HCT116 (cell line): ENCODE results near the gene MGRN1. TPM values are rescaled to one million over a fixed set of nuclear protein-coding genes. Genes with fewer than 3 reads are reported as not detected.

Experiments
- ATAC-seq: fragments of 200-7000 bp; cut with Tn5 transposase; 2 replicates; pipeline ENCODE4 v1.9.1; 2020; ENCODE audit warnings: mild to moderate bottlenecking, moderate library complexity
- BruUV-seq: library from RNA; stranded (reverse); fragments of 400-500 nt; replicated peaks from 2 replicates; lab custom pipeline; 2021; lab: Mats Ljungman, UMichigan
- CTCF ChIA-PET: fragments of 300-600 bp; sonication (Branson Sonifier 250); formaldehyde crosslinking; loops from one replicate; lab custom pipeline; 2021; ENCODE audit warnings: antibody characterized with exemption; lab: Charles Lee
- POLR2A ChIA-PET: fragments of 300-600, 350-600 bp; sonication (Branson Sonifier 250); formaldehyde crosslinking; loops from one replicate; lab custom pipeline; 2021; ENCODE audit warnings: antibody characterized with exemption; lab: Charles Lee
- RAD21 ChIA-PET, 2 experiments: fragments of 300-600 bp; sonication (Branson Sonifier 250); formaldehyde crosslinking; loops; one replicate each; lab custom pipeline; 2023; ENCODE audit warnings: low total read pairs in 2 of 2; ENCODE audit not compliant: uncharacterized antibody in 2 of 2, unreplicated experiment in 2 of 2, low non-redundant PET in 1 of 2; lab: Charles Lee
- DNase-seq: peaks from one replicate; pipeline ENCODE4 v3.0.0-alpha.2; 2010; ENCODE audit warnings: low read depth, low spot score
- H2AFZ ChIP-seq: fragments of 200-600 bp; shearing (Covaris generic), sonication (generic); 2 replicates; pipeline ENCODE4 v1.6.1; 2017; ENCODE audit warnings: low read depth, mixed run types, mixed read lengths, antibody characterized with exemption, low read length; ENCODE audit not compliant: poor library complexity, severe bottlenecking
- H3K27ac ChIP-seq: 2 replicates; pipeline ENCODE4 v1.5.1; 2012; ENCODE audit warnings: low read depth, low read length
- H3K27me3 ChIP-seq: fragments of 200-600 bp; sonication (generic); 2 replicates; pipeline ENCODE4 v1.6.1; 2016; ENCODE audit warnings: mixed run types, low read length, mixed read lengths; ENCODE audit not compliant: insufficient read depth
- H3K36me3 ChIP-seq, 2 experiments: fragments of 200-500 bp in 1 of 2; fragments of 200-600 bp in 1 of 2; sonication (Bioruptor generic) in 1 of 2; sonication (generic) in 1 of 2; 2 replicates each; pipeline versions ENCODE4 v1.5.1 to v1.6.1; 2014 to 2016; ENCODE audit warnings: low read length in 2 of 2, inconsistent platforms in 1 of 2, mixed read lengths in 1 of 2, mixed run types in 1 of 2; ENCODE audit not compliant: insufficient read depth in 2 of 2, control insufficient read depth in 1 of 2
- H3K4me1 ChIP-seq, 2 experiments: fragments of 200-600 bp in 1 of 2; sonication (generic) in 1 of 2; 2 replicates each; pipeline versions ENCODE4 v1.5.1 to v1.6.1; 2012 to 2017; ENCODE audit warnings: low read length in 2 of 2, inconsistent platforms in 1 of 2, mild to moderate bottlenecking in 1 of 2, mixed read lengths in 1 of 2, mixed run types in 1 of 2, moderate library complexity in 1 of 2; ENCODE audit not compliant: insufficient read depth in 2 of 2, control insufficient read depth in 1 of 2
- H3K4me2 ChIP-seq: fragments of 200-600 bp; sonication (generic); 2 replicates; pipeline ENCODE4 v1.6.1; 2017; ENCODE audit warnings: mixed run types, low read length, mixed read lengths
- H3K4me3 ChIP-seq, 2 experiments: fragments of 200-600 bp in 1 of 2; sonication (generic) in 1 of 2; replicated peaks in 1 of 2; 2 replicates each; pipeline ENCODE4 v1.5.1; 2011 to 2016; ENCODE audit warnings: low read length in 2 of 2, control low read depth in 1 of 2, low read depth in 1 of 2, mild to moderate bottlenecking in 1 of 2, mixed read lengths in 1 of 2, mixed run types in 1 of 2
- H3K79me2 ChIP-seq: fragments of 200-600 bp; sonication (generic); 2 replicates; pipeline ENCODE4 v1.6.1; 2017; ENCODE audit warnings: mild to moderate bottlenecking, mixed run types, low read length, moderate library complexity, mixed read lengths; ENCODE audit not compliant: insufficient read depth
- H3K9ac ChIP-seq: fragments of 200-600 bp; sonication (generic); 2 replicates; pipeline ENCODE4 v1.6.1; 2016; ENCODE audit warnings: low read length, mixed read lengths
- H3K9me2 ChIP-seq: fragments of 200-600 bp; sonication (generic), shearing (Covaris generic); 2 replicates; pipeline ENCODE4 v1.6.1; 2017; ENCODE audit warnings: mixed run types, mild to moderate bottlenecking, moderate library complexity; ENCODE audit not compliant: insufficient read depth
- H3K9me3 ChIP-seq, 2 experiments: fragments of 200-500 bp in 1 of 2; fragments of 200-600 bp in 1 of 2; sonication (Bioruptor generic) in 1 of 2; sonication (generic) in 1 of 2; 2 replicates each; pipeline ENCODE4 v1.6.1; 2014 to 2017; ENCODE audit warnings: low read length in 2 of 2, mixed read lengths in 2 of 2, inconsistent platforms in 1 of 2, low read depth in 1 of 2, mild to moderate bottlenecking in 1 of 2, mixed run types in 1 of 2, moderate library complexity in 1 of 2; ENCODE audit not compliant: control insufficient read depth in 1 of 2, insufficient read depth in 1 of 2
- H4K20me1 ChIP-seq: fragments of 200-600 bp; sonication (generic), shearing (Covaris generic); 2 replicates; pipeline ENCODE4 v1.6.1; 2017; ENCODE audit warnings: mixed run types, mild to moderate bottlenecking, moderate library complexity; ENCODE audit not compliant: insufficient read depth
- CEBPB ChIP-seq: IDR thresholded peaks from 2 replicates; pipeline ENCODE4 v1.6.1; 2012; ENCODE audit warnings: low read depth
- CTCF ChIP-seq, 3 experiments: fragments of 200-600 bp in 1 of 3; sonication (generic) in 1 of 3; IDR thresholded peaks in 2 of 3; conservative IDR thresholded peaks in 1 of 3; 2 replicates each; pipeline ENCODE4 v1.5.1; 2012 to 2017; ENCODE audit warnings: low read depth in 2 of 3, low read length in 2 of 3, antibody characterized with exemption in 1 of 3, borderline replicate concordance in 1 of 3, control low read depth in 1 of 3, mild to moderate bottlenecking in 1 of 3, mixed read lengths in 1 of 3, mixed run types in 1 of 3, moderate library complexity in 1 of 3; ENCODE audit not compliant: insufficient read depth in 1 of 3
- EGR1 ChIP-seq: IDR thresholded peaks from 2 replicates; pipeline ENCODE4 v1.6.1; 2012; ENCODE audit warnings: low read depth
- EZH2 ChIP-seq: fragments of 200-600 bp; sonication (generic); IDR thresholded peaks from 2 replicates; pipeline ENCODE4 v1.6.1; 2017; ENCODE audit warnings: antibody characterized with exemption, mixed run types
- EZH2phosphoT487 ChIP-seq: fragments of 200-600 bp; IDR thresholded peaks from 2 replicates; pipeline ENCODE4 v1.6.1; 2018; ENCODE audit warnings: antibody characterized with exemption, borderline replicate concordance
- FOSL1 ChIP-seq: IDR thresholded peaks from 2 replicates; pipeline ENCODE4 v1.6.1; 2012; ENCODE audit warnings: low read depth
- SP1 ChIP-seq: IDR thresholded peaks from 2 replicates; pipeline ENCODE4 v1.6.1; 2012; ENCODE audit warnings: low read depth
- SRF ChIP-seq: IDR thresholded peaks from 2 replicates; pipeline ENCODE4 v1.6.1; 2012; ENCODE audit warnings: low read depth
- TCF7L2 ChIP-seq: IDR thresholded peaks from 2 replicates; pipeline ENCODE4 v1.7.0; 2011; ENCODE audit warnings: borderline replicate concordance, inconsistent platforms; ENCODE audit not compliant: insufficient read depth, insufficient read length; ENCODE audit errors: extremely low read depth
- ZNF274 ChIP-seq: fragments of 200-500 bp; sonication (Bioruptor generic); IDR thresholded peaks from 2 replicates; pipeline ENCODE4 v1.6.1; 2014; ENCODE audit warnings: mild to moderate bottlenecking, low read depth, low read length, inconsistent platforms
- intact Hi-C: fragments of 100-400 bp; cut with micrococcal nuclease; formaldehyde crosslinking; loops from 2 replicates; pipeline ENCODE4 v1.10.0; 2022
- total RNA-seq: library from RNA; stranded (reverse); gene quantifications from one replicate; pipeline ENCODE4 v1.2.1, GENCODE V29; 2021; ENCODE audit not compliant: unreplicated experiment
- TF ChIP-seq, protein P1 (sequence below): IDR thresholded peaks from 2 replicates; pipeline ENCODE4 v1.6.1; 2011; ENCODE audit warnings: mild to moderate bottlenecking, low read length, moderate library complexity; ENCODE audit not compliant: insufficient replicate concordance; ENCODE audit errors: extremely low read depth

The MGRN1 gene
- total RNA-seq, 1 experiment from 2014 or later, result 50.6 TPM

GRCh38 chr16:4680673-4681470, 56.2 kb downstream of the MGRN1 start:
- BruUV-seq, result no TSS peak
- H2AFZ ChIP-seq, result no peak overlapping the region
- no peak overlapping the region for H3K9ac ChIP-seq
- H3K27me3 ChIP-seq, result no peaks in the 10 kb centered on the region
- H3K4me3 ChIP-seq, result no peak overlapping the region
- intact Hi-C loops, result no loop called here
- H3K9me2 ChIP-seq, result no peaks in the 10 kb centered on the region
- no peak overlapping the region for H3K27ac ChIP-seq
- TF ChIP-seq EZH2 (no peak), FOSL1 (no peak)
- TF ChIP-seq, protein P1, sequence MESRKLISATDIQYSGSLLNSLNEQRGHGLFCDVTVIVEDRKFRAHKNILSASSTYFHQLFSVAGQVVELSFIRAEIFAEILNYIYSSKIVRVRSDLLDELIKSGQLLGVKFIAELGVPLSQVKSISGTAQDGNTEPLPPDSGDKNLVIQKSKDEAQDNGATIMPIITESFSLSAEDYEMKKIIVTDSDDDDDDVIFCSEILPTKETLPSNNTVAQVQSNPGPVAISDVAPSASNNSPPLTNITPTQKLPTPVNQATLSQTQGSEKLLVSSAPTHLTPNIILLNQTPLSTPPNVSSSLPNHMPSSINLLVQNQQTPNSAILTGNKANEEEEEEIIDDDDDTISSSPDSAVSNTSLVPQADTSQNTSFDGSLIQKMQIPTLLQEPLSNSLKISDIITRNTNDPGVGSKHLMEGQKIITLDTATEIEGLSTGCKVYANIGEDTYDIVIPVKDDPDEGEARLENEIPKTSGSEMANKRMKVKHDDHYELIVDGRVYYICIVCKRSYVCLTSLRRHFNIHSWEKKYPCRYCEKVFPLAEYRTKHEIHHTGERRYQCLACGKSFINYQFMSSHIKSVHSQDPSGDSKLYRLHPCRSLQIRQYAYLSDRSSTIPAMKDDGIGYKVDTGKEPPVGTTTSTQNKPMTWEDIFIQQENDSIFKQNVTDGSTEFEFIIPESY, result no peak
- POLR2A ChIA-PET, result no interaction called here
- H3K36me3 ChIP-seq, result peaks cover 0 to 7% of the 10 kb centered on the region in 2 experiments; a peak in 1 of 4 replicates
- no peaks in the 10 kb centered on the region for H4K20me1 ChIP-seq
- no peaks in the 10 kb centered on the region for H3K79me2 ChIP-seq
- H3K4me2 ChIP-seq, result no peak overlapping the region
- DNase-seq (no peak), ATAC-seq (no peak)
- H3K4me1 ChIP-seq, result no peaks in the 10 kb centered on the region
- RAD21 ChIA-PET, result no interaction called here
- CTCF ChIA-PET, result no interaction called here
- no peaks in the 10 kb centered on the region for H3K9me3 ChIP-seq

DNA sequence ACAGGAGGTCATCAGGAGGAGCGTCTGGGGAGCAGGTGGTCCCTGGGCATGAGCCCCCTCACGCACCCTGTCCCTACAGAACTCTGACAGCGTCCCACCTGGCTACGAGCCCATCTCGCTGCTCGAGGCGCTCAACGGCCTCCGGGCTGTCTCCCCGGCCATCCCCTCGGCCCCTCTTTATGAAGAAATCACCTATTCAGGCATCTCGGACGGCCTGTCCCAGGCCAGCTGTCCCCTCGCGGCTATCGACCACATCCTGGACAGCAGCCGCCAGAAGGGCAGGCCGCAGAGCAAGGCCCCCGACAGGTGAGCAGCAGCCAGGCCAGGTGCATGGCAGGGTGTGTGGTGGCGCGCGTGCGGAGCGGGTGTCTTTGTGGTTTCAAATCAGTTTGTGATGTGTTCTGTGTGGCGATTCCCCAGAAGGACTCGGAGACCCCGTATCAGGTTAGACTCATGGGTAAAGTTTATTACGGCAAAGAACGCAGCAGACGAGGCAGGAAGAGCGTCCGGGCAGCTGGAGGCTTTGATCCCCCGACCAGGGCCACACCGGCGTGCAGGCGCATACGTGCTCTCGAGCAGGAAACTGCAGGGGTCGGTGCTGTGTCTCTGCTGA, 57.0 kb downstream of the MGRN1 start:
- Histone ChIP-seq H3K27ac (no peak overlapping the region), H3K9me2 (no peaks in the 10 kb centered on the region), H2AFZ (no peak overlapping the region), H3K4me2 (no peak overlapping the region), H3K79me2 (no peaks in the 10 kb centered on the region), H3K4me3 (no peak overlapping the region), H3K27me3 (no peaks in the 10 kb centered on the region), H3K36me3 (peaks cover 0 to 7% of the 10 kb centered on the region in 2 experiments; a peak in 1 of 4 replicates), H3K9ac (no peak overlapping the region), H3K9me3 (no peaks in the 10 kb centered on the region), H3K4me1 (no peaks in the 10 kb centered on the region), H4K20me1 (no peaks in the 10 kb centered on the region)
- CTCF ChIA-PET, result no interaction called here
- RAD21 ChIA-PET, result interaction anchor here in 1 of 2 experiments (0.6 kb wide), 1 partner anchor 918 kb away, joined by 6 read pairs; no protein-coding TSS in a partner anchor
- POLR2A ChIA-PET, result no interaction called here
- BruUV-seq, result no TSS peak
- DNase-seq, result no peak
- ATAC-seq, result no peak
- intact Hi-C loops, result no loop called here
- TF ChIP-seq SP1, result no peak
- TF ChIP-seq CEBPB, result no peak
- TF ChIP-seq SRF, result no peak
- no peak for TF ChIP-seq EZH2
- no peak for TF ChIP-seq EZH2phosphoT487
- TF ChIP-seq CTCF (IDR thresholded peaks at IDR 0.05 in 2 of 3, conservative IDR thresholded peaks at IDR 0.05 in 1 of 3; ENCODE audit: borderline replicate concordance in 1 of 3, insufficient read depth in 1 of 3, low read depth in 2 of 3, low read length in 2 of 3), result no peak
- no peak for TF ChIP-seq EGR1
- TF ChIP-seq TCF7L2, result no peak
- no peak for TF ChIP-seq FOSL1
- TF ChIP-seq, protein P1, result no peak
- no peak for TF ChIP-seq ZNF274
